HT1080 (cell line): Measurements from ENCODE around the gene AOC2. TPM values are rescaled to one million over a fixed set of nuclear protein-coding genes. Genes with fewer than 3 reads are reported as not detected.
"Not testable (repeated sequence)": the region's sequence is repeated elsewhere in the genome, so short reads cannot be mapped to it uniquely, and the experiment has no call there.

Experiments used
- DNase-seq: peaks from one replicate; pipeline ENCODE4 v3.0.0-alpha.2; 2015; ENCODE audit warnings: low read depth
- total RNA-seq: library from RNA; depleted of rRNA; stranded (reverse); fragments of >200 nt; shearing (Covaris generic); gene quantifications from 2 replicates; pipeline ENCODE4 v1.2.3, GENCODE V29; 2014

AOC2 gene
- total RNA-seq, 1 experiment from 2014 or later: 0.95 TPM

DNA sequence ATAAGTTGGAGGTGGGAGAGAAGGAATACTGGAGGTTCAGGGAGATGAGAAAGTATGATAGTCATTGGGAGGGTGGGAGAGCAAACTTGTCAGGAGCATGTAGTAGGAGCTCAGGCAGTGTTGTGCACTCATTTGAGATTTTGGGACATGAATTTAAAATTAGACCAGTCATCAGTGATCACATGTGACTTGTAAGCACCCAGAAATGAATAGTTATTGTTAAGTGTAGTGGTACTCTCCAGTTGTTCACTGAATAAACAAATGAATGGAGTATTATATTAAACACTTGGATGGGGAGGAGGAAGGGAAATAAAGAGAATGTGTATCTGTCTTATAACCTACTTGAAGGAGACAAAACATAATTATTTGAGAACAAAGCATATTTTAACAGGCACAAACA lies 13.4 kb upstream of the AOC2 start:
- DNase-seq: no peak

DNA sequence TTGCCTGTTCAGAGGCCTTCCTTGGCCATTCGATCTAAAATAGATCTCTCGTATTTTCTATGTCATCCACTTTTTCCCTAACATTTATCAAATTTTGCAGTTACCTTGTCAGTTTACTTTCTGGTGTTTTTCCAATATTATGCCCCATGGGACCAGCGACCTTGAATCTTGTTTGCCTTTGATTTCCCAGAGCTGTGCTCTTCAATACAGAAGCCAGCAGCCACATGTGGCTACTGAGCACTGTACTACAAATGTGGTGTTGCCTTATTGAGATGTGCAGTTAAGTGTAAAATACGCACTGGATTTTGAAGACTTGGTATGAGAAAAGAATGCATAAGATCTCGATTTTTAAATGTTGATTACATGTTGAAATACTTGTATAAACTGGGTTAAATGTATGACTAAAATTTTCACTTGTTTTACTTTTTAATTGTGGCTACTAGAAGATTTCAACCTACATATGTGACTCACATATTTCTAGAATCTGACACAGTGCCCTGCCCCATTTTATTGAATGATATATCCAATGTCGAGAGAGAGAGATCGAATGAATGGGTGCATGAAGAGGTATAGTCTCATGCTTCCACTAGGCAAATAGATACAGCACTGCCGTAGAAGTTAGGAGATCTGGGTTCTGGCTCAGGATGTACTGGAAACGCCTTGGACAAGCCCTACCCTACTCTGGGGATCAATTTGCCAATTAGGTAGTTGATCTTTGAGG lies 12.0 kb upstream of the AOC2 start:
- DNase-seq: no peak

DNA sequence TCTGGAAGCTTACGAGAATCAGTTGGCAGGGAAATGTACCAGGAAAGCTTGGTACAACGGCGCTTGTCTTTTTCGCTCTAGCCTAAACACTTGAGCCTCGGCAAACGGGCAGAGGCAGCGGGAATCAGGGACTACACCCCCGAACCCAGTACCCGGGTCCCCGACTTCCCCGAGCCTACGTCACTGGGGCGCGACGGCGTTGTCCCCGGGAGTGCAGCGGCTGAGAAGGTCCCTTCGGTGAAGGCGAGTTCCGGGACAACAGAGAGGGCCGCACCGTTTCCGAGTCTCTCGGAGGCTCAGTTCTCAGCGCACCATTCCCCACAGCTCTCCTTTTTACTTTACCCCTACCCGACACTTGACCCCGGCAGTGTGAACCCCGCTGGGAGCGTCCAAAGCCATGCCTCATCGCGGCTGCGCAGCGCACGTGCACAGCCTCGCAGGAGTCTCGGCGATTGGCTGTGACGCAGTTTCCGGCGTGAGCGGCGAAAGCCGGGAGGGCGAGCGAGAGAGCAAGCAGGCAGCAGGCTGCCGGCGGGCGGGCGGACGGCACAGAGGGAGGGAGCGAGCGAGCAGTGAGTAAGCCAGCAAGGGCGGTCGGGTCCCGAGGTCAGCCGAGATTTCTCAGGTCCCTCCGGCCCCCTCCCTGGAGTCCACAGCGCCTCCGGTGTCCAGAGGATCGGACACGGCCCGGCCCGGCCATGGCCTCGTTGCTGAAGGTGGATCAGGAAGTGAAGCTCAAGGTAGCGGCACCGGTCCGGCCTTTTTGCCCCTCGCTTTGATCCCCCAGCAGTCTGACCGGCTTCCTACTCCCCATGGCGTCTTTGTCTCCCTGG lies 11.2 kb upstream of the AOC2 start, which contains the start of gene PSME3:
TSS of gene PSME3 (plus strand) at position 464 of the 833 bp plus-strand sequence. CDS start at position 699, 235 bp downstream.
- DNase-seq: peak; percentile 83

DNA sequence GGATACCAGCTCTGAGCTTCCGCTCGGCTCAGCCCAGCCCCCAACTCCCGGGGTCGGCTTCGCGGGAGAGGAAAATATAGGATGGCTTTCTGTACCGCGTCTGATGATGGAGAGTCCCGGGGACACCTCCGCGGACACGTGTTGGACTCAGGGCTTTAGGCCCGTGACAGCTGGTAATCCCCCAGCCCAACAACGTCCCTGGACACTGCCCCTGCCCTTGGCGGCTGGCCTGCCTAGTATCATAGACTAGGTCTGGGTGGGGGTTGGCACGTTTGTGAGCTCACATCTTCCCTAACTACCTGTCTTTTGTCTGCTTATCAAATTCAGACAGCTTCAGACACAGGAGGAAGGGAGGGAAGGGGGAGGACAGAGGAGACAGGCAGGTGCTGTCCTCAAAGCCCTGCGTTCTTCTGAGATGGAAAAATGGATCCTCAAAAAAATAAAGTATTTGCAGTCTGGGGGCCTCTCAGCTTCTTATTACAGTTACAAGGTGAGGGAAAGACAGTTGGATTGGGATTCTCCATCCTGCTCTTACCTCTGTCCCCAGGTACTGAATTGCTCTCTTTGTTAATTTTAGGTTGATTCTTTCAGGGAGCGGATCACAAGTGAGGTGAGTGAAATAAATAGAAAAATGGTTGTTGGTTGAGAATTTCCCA lies 10.5 kb upstream of the AOC2 start:
- DNase-seq: no peak

DNA sequence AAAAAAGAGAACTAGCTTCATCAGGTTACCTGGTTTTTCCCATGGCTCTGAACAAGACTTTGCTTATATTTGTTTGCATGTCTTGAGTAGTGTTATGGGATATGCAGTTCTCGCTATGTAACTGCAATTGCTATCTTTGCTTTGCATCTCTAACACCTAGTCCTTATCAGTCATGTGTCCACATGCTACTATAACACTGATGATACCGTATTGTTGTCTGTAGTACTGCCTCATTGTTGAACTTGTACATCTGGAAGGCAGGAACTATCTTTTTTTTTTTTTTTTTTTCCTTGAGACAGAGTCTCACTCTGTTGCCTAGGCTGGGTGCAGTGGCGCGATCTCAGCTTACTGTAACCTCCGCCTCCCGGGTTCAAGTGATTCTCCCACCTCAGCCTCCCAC lies 8.6 kb upstream of the AOC2 start:
- DNase-seq: no peak

DNA sequence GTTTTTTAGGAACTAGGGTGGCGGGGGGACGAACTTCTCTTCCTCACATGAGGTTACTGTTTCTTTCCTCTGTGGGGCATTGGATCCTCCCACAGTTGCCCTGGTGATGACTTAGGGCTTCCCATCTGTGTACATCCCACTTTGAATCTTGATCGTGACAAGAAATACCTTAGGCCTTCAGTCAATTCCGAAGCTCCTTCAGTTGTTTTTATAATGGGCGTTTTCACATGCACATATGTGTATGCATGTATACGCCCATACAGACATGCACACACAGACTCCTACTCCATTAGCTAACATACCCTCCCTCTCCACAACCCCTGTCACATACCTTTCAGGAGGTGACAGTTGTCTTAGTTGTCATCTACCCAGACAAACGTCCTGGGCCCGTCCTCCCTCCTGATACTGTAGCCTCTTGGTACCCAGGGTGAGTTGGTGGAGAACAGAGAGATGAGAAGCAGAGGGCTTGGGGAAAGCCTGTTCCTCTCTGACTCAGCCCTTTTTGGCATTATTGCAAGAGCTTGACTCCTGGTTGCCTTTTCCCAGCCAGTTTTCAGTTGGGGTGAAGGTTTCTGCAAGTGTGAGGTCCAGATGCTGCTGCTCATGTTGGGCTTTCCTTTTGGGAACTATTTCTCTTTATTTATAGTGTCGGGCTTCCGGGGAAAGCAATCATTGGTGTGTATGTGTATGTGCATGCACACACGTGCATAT lies 2.2 kb upstream of the AOC2 start:
- no peak for DNase-seq

DNA sequence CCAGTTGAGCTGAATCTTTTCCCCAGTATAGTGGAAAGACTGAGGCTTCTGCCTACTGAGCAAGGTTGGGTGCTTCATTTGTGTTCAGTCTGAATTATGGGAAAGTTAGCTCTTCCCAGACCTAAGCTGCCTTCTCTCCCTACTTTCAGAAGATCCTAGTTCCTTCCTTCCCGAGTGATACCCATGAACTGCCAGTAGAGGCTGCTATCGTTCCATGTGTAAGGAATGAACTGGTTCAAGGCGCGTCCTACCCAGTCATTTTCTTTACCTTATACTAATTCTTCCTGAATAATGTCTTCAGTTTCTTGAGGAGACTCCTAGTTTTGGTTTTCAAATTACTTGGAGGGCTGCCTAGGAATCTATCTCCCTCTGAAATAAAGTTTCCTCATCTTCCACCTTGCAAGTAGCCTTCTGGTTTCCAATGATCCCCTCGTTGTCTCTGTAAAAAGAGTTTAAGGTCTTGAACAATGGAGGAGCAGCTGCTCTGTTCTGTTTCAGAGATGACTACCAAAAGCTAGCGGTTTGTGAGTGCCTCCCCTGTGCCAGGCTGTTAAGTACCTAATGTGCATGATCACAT lies 934 bp upstream of the AOC2 start:
- peak; percentile 44 for DNase-seq

DNA sequence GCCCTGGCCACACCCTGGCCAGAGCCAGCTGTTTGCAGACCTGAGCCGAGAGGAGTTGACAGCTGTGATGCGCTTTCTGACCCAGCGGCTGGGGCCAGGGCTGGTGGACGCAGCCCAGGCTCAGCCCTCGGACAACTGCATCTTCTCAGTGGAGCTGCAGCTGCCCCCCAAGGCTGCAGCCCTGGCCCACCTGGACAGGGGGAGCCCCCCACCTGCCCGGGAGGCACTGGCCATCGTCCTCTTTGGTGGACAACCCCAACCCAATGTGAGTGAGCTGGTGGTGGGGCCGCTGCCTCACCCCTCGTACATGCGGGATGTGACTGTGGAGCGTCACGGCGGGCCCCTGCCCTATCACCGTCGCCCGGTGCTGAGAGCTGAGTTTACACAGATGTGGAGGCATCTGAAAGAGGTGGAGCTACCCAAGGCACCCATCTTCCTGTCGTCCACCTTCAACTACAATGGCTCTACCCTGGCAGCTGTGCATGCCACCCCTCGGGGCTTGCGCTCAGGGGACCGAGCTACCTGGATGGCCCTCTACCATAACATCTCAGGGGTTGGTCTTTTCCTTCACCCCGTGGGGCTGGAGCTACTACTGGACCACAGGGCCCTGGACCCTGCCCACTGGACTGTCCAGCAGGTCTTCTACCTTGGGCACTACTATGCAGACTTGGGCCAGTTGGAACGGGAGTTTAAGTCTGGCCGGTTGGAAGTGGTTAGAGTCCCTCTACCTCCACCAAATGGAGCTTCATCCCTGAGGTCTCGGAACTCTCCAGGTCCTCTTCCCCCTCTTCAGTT lies 578 bp downstream of the AOC2 start:
- no peak for DNase-seq

DNA sequence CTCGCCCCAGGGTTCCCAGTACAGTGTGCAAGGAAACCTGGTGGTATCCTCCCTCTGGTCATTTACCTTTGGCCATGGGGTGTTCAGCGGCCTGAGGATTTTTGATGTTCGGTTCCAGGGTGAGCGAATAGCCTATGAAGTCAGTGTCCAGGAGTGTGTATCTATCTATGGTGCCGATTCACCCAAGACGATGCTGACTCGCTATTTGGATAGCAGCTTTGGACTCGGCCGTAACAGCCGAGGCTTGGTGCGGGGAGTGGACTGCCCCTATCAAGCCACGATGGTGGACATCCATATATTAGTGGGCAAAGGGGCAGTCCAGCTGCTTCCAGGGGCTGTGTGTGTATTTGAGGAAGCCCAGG lies 1.2 kb downstream of the AOC2 start:
- DNase-seq: no peak

DNA sequence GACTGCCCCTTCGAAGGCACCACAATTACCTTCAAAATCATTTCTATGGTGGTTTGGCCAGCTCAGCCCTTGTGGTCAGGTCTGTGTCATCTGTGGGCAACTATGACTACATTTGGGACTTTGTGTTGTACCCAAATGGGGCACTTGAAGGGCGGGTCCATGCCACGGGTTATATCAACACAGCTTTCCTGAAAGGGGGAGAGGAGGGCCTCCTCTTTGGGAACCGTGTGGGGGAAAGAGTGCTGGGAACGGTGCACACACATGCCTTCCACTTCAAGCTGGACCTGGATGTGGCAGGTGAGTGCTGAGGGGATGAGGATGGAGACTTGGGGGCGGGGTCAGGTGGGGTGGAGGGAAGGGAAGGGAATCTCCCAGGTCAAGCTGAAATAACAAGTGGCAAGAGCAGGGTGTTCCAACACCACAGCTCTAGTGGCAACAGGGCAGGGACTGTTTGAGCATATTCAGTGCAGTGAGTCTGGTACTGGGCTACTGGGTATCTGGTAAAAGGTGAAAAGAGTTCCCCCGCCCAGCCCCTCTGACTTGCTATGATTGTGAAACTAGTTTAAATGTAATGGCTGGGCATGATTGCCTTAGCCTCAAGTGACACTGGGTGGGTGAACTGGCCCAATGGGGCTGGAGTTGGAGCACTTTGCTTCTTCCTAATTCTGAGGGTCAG lies 1.7 kb downstream of the AOC2 start:
- peak; percentile 34 for DNase-seq

DNA sequence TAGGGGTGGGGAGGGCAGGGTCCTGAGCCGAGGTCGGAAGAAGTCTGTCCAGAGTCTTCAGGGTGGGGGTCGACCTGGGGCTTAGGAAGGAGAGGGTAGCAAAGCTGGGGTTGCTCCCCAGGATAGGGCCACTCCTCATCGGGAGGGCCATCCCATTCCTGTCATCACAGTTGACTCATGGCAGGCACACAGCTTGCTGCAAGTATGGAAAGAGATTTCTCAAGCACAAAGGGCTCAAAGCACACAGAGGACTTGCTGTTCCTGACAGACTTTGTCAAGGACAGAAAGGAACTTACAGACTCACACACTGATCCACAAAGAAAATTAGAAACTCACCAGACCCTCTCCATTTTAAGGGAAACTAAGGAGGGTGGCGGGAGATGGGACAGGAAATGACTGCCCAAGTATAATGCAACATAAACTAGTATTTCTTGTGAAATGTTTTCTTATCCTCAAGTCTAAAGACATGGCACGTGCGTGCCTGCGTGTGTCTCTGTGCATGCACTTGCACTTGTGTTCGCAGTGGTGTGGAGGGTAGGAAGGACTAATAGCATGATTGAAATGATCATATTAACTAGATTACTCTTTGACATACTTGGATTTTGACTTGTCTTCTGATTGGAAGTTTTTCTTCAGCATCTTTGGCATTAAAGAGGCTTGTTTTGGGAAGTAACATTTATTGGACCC lies 2.4 kb downstream of the AOC2 start:
- no peak for DNase-seq

DNA sequence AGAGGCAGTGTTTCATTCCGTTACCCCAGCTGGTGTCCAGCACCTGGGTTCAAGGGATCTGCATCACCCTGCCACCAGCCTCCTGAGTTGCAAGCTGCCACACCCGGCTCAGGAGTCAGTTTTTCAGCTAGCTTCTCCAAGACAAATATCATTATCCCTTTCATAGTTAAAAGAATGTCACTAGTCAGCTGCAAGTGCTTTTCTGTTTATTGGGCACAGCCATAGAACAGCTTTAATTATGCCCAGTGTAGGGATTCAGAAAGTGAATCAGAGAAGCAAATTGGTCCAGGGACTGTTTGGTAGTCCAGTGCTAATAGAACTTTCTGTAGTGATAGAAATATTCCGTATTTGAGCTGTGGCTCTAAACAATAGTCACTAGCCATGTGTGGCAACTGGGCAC lies 3.7 kb downstream of the AOC2 start:
- DNase-seq: no peak

DNA sequence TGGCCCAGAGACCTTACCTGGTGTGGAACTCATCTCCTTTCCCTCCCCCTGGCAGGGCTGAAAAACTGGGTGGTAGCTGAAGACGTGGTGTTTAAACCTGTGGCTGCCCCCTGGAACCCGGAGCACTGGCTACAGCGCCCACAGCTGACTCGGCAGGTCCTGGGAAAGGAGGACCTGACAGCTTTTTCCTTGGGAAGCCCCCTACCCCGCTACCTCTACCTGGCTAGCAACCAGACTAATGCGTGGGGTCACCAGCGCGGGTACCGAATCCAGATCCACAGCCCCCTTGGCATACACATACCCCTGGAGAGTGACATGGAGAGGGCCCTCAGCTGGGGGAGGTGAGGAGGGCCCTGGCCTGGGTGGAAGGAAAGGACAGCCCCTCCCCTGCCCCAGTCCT lies 4.7 kb downstream of the AOC2 start:
- no peak for DNase-seq

DNA sequence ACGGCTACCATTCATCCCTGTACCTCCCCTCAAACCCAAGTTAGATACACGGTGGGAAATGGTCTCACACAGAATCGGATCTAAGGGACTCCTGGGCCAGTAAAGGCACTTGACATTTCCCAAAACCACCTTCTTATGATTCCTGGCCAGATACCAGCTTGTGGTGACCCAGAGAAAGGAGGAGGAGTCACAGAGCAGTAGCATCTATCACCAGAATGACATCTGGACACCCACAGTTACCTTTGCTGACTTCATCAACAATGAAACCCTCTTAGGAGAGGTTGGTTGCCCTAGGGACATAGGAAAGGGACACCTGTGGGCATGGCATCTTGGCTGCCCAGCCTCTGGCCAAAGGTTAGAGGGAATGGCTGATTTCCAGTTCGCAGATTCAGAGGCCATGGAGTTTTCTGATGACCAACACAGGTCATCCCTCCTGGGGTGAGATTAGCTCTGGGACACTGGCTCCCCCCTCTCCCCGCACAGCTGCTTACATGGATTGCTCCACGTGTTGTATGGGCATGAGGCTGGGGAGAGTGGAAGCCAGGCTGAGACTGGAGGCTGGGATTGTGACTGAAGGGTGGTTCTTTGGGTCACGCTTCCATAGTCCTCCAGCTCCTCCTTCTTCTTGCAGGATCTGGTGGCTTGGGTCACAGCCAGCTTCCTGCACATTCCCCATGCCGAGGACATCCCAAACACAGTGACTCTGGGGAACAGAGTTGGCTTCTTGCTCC lies 5.2 kb downstream of the AOC2 start:
- DNase-seq: no peak

DNA sequence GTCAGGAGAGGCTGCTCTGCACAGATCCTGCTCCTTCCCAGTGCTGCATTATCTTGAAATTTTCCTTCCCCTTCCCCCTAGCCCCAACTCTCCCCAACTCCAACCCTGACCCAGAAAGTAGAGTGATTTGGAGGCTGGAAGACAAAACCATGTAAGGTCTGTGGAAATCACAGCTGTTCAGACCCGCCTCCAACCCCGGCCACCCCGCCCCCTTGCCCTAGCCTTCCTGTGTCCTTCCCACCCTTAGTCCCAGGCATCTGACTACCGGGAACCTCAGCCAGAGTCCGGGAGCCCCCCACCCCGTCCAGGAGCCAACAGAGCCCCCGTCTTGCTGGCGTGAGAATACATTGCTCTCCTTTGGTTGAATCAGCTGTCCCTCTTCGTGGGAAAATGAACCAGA lies 6.6 kb downstream of the AOC2 start, which contains the start of gene AOC3:
TSS of gene AOC3 (plus strand) at position 246 of the 400 bp plus-strand sequence. CDS start at position 391, 145 bp downstream.
- no peak for DNase-seq

DNA sequence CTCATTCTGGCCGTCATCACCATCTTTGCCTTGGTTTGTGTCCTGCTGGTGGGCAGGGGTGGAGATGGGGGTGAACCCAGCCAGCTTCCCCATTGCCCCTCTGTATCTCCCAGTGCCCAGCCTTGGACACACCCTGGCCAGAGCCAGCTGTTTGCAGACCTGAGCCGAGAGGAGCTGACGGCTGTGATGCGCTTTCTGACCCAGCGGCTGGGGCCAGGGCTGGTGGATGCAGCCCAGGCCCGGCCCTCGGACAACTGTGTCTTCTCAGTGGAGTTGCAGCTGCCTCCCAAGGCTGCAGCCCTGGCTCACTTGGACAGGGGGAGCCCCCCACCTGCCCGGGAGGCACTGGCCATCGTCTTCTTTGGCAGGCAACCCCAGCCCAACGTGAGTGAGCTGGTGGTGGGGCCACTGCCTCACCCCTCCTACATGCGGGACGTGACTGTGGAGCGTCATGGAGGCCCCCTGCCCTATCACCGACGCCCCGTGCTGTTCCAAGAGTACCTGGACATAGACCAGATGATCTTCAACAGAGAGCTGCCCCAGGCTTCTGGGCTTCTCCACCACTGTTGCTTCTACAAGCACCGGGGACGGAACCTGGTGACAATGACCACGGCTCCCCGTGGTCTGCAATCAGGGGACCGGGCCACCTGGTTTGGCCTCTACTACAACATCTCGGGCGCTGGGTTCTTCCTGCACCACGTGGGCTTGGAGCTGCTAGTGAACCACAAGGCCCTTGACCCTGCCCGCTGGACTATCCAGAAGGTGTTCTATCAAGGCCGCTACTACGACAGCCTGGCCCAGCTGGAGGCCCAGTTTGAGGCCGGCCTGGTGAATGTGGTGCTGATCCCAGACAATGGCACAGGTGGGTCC lies 7.2 kb downstream of the AOC2 start:
- DNase-seq: not testable (repeated sequence)

DNA sequence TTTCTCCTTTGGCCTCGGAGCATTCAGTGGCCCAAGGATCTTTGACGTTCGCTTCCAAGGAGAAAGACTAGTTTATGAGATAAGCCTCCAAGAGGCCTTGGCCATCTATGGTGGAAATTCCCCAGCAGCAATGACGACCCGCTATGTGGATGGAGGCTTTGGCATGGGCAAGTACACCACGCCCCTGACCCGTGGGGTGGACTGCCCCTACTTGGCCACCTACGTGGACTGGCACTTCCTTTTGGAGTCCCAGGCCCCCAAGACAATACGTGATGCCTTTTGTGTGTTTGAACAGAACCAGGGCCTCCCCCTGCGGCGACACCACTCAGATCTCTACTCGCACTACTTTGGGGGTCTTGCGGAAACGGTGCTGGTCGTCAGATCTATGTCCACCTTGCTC lies 8.0 kb downstream of the AOC2 start:
- DNase-seq: no peak
